Loucy (cell line): ENCODE results near the gene BMP8B.

Experiments used
- CTCF ChIP-seq: fragments of 200-600 bp; sonication (generic); conservative IDR thresholded peaks from 2 replicates; pipeline ENCODE4 v1.5.1; 2014; ENCODE audit warnings: mild to moderate bottlenecking, antibody characterized with exemption, low read length
- EZH2phosphoT487 ChIP-seq: fragments of 200-600 bp; IDR thresholded peaks from 2 replicates; pipeline ENCODE4 v1.6.1; 2018; ENCODE audit warnings: antibody characterized with exemption, mild to moderate bottlenecking, moderate library complexity, borderline replicate concordance

- peak; percentile 26; the same call in 1 of the 2 replicates for TF ChIP-seq CTCF
- no peak for TF ChIP-seq EZH2phosphoT487
Observed at GRCh38 chr1:39729030-39729429, 59.6 kb downstream of the BMP8B start.
